Measurements from ENCODE around the gene TBC1D9. TPM values are rescaled to one million over a fixed set of nuclear protein-coding genes. Genes with fewer than 3 reads are reported as not detected.

The TBC1D9 gene
- total RNA-seq, 2 experiments from 2014 or later, result not detected

DNA sequence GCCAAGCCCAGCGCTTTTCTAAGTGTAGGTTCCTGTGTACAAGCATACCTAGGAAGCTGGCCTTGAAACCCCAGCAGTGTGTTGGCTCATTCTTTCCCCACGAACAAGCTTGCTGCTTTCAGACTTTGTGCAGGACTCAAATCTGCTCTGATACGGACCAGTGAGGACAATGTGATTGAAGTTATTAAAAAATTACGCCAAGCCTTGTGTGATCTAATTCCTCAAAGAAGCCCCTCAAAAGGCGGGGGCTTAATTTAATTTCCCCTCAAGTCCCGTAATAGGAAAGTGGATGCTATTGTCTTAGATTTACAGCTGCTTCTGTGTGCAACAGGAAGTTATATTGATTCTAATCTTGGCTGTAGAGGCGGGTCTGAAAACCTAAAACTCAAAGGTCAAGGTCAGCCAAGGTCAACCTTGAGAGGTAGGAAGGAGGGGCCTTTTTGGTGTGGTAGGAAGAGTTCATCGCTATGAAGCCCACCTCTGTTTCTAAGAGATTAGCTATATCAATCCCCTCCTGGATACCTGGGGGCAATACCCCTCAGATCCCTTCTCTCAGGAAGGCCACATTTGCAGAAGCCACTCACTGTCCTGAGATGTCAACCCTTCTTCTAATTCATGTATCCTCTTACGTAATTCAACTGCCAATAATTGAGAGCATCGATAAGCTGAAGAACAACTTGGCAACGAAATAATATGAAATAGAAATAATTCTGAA lies 45.1 kb downstream of the TBC1D9 start:
- CTCF ChIA-PET, result no interaction called here
- no peak for ATAC-seq
- Mint-ChIP-seq H3K36me3 (ENCODE audit: low read depth) (no peaks in the 10 kb centered on the region), H3K4me3 (no peak overlapping the region), H3K9me3 (ENCODE audit: insufficient read depth) (no peaks in the 10 kb centered on the region), H3K4me1 (ENCODE audit: low read depth) (peaks cover 2% of the 10 kb centered on the region), H3K27ac (no peak overlapping the region), H3K27me3 (ENCODE audit: low read depth) (peaks cover 7% of the 10 kb centered on the region)
- DNase-seq, result no peak
- POLR2A ChIA-PET, result no interaction called here

DNA sequence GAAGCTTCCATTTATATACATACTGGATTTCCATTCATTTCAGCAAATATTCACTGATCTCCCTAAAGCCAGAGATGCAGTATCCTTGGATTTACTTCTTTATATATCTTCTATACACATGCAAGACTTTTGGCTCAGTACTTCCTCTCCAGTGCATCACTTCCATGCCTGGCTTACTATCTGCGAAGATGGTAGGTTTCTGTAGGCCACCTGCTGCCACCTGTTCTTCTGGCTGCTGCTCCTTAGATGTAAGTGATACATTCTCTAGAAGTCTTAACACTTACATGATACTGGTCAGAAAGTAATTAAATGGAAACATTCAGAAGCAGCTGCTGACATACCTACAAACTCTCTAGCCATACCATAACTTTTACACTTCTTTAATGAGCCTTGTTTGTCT lies 48.9 kb downstream of the TBC1D9 start:
- POLR2A ChIA-PET, result no interaction called here
- Mint-ChIP-seq H3K27ac (no peak overlapping the region), H3K4me1 (ENCODE audit: low read depth) (peaks cover 2% of the 10 kb centered on the region), H3K27me3 (ENCODE audit: low read depth) (peaks cover 7% of the 10 kb centered on the region), H3K36me3 (ENCODE audit: low read depth) (no peaks in the 10 kb centered on the region), H3K4me3 (no peak overlapping the region), H3K9me3 (ENCODE audit: insufficient read depth) (no peaks in the 10 kb centered on the region)
- CTCF ChIA-PET, result no interaction called here
- no peak for ATAC-seq
- DNase-seq, result no peak

GRCh38 chr4:140706665-140707064 lies 49.5 kb downstream of the TBC1D9 start:
- peaks cover 7% of the 10 kb centered on the region for H3K27me3 Mint-ChIP-seq (ENCODE audit: low read depth)

DNA sequence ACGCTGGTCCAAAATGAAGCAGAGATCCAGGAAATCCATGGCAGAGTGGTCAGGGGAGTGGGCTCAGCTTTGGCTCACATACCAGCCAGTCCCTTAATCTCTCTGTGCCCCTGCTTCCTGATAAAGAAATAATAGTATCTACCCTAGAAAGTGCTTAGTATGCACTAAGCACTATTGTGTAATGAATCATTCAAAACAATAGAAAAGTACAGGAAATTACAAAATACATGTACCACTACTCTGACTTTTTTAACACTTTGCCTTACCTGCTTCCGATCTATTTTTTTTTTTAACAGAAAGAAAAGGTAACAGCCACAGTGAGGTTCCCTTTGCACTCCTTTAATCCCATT lies 49.9 kb downstream of the TBC1D9 start:
- H3K36me3 Mint-ChIP-seq (ENCODE audit: low read depth), result no peaks in the 10 kb centered on the region
- CTCF ChIA-PET, result no interaction called here
- H3K4me1 Mint-ChIP-seq (ENCODE audit: low read depth), result peaks cover 2% of the 10 kb centered on the region
- no peak for ATAC-seq
- H3K9me3 Mint-ChIP-seq (ENCODE audit: insufficient read depth), result no peaks in the 10 kb centered on the region
- POLR2A ChIA-PET, result no interaction called here
- H3K27me3 Mint-ChIP-seq (ENCODE audit: low read depth), result peaks cover 7% of the 10 kb centered on the region
- H3K4me3 Mint-ChIP-seq, result no peak overlapping the region
- no peak for DNase-seq
- H3K27ac Mint-ChIP-seq, result no peak overlapping the region

More at GRCh38 chr4:140706665-140707064, 49.5 kb downstream of the TBC1D9 start:
- Mint-ChIP-seq H3K36me3 (ENCODE audit: low read depth) (no peaks in the 10 kb centered on the region), H3K4me3 (no peak overlapping the region), H3K27ac (no peak overlapping the region), H3K9me3 (ENCODE audit: insufficient read depth) (no peaks in the 10 kb centered on the region), H3K4me1 (ENCODE audit: low read depth) (peaks cover 2% of the 10 kb centered on the region)
- ChIA-PET CTCF (no interaction called here), POLR2A (no interaction called here)
- ATAC-seq (no peak), DNase-seq (no peak)

GRCh38 chr4:140705625-140706275 lies 50.4 kb downstream of the TBC1D9 start:
- ATAC-seq (no peak), DNase-seq (no peak)
- CTCF ChIA-PET, result no interaction called here
- H3K27ac Mint-ChIP-seq, result no peak overlapping the region
- H3K27me3 Mint-ChIP-seq (ENCODE audit: low read depth), result peaks cover 7% of the 10 kb centered on the region
- POLR2A ChIA-PET, result no interaction called here
- H3K4me1 Mint-ChIP-seq (ENCODE audit: low read depth), result no peaks in the 10 kb centered on the region
- no peaks in the 10 kb centered on the region for H3K9me3 Mint-ChIP-seq (ENCODE audit: insufficient read depth)
- H3K36me3 Mint-ChIP-seq (ENCODE audit: low read depth), result no peaks in the 10 kb centered on the region
- H3K4me3 Mint-ChIP-seq, result no peak overlapping the region

GRCh38 chr4:140704964-140705363 lies 51.2 kb downstream of the TBC1D9 start:
- H3K36me3 Mint-ChIP-seq (ENCODE audit: low read depth), result no peaks in the 10 kb centered on the region
- H3K4me1 Mint-ChIP-seq (ENCODE audit: low read depth), result no peaks in the 10 kb centered on the region
- ATAC-seq (no peak), DNase-seq (no peak)
- ChIA-PET CTCF (no interaction called here), POLR2A (no interaction called here)
- H3K27ac Mint-ChIP-seq, result no peak overlapping the region
- H3K4me3 Mint-ChIP-seq, result no peak overlapping the region
- no peaks in the 10 kb centered on the region for H3K9me3 Mint-ChIP-seq (ENCODE audit: insufficient read depth)
- peaks cover 7% of the 10 kb centered on the region for H3K27me3 Mint-ChIP-seq (ENCODE audit: low read depth)

DNA sequence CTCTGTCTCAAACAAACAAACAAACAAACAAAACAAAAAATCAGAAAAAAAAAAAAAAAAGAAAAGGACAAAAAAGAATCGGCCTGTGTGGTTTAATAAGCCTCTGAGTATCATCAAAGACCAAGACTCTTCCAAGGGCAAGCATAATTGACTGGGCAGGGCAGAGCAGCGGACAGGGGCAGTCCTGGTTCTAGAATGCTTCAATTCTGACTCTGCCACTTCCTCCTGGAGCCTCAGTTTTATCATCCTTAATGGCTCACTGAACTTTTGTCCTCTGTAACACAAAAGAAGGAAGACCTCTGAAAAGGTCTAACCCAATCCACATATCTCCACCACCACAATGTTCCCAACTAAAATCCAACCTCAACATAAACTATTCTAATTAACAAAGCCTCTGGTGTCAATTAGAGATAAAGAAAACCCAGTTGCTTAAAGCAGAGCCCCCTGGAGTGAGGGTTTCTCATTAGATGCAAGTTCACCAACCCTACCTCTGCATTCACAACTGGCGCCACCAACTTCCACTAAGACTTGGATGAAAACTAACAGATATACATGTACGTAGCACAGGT lies 51.7 kb downstream of the TBC1D9 start:
- DNase-seq (no peak), ATAC-seq (no peak)
- Mint-ChIP-seq H3K36me3 (ENCODE audit: low read depth) (no peaks in the 10 kb centered on the region), H3K27ac (no peak overlapping the region), H3K4me1 (ENCODE audit: low read depth) (no peaks in the 10 kb centered on the region), H3K27me3 (ENCODE audit: low read depth) (peaks cover 7% of the 10 kb centered on the region), H3K9me3 (ENCODE audit: insufficient read depth) (no peaks in the 10 kb centered on the region), H3K4me3 (no peak overlapping the region)
- POLR2A ChIA-PET, result no interaction called here
- CTCF ChIA-PET, result no interaction called here

DNA sequence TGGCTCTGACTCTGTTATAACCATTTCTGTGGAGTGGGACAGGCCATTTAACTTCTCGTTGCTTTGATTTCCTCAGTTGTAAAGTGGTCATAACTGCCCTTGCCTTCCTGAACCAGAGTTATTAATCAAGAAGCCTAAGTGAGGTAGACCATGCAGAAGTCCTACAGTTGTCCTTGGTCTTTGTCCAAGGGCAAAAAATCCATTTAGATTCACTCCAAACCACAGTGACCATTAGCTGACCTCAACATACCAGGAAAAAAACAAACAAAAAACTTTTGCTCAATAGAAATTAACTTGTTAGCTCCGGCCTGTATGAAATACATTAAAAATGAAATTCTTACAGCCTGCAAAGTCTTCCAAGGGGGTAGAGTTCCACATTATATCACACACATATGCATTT lies 52.7 kb downstream of the TBC1D9 start:
- Mint-ChIP-seq H3K36me3 (ENCODE audit: low read depth) (no peaks in the 10 kb centered on the region), H3K27me3 (ENCODE audit: low read depth) (peaks cover 4% of the 10 kb centered on the region), H3K4me1 (ENCODE audit: low read depth) (no peaks in the 10 kb centered on the region), H3K9me3 (ENCODE audit: insufficient read depth) (no peaks in the 10 kb centered on the region), H3K4me3 (no peak overlapping the region), H3K27ac (no peak overlapping the region)
- DNase-seq (no peak), ATAC-seq (no peak)
- POLR2A ChIA-PET, result no interaction called here
- CTCF ChIA-PET, result no interaction called here

- no peak overlapping the region for H3K4me3 Mint-ChIP-seq
- no peaks in the 10 kb centered on the region for H3K27me3 Mint-ChIP-seq (ENCODE audit: low read depth)
- ChIA-PET POLR2A (no interaction called here), CTCF (no interaction called here)
- ATAC-seq, result no peak
- H3K36me3 Mint-ChIP-seq (ENCODE audit: low read depth), result no peaks in the 10 kb centered on the region
- H3K4me1 Mint-ChIP-seq (ENCODE audit: low read depth), result no peaks in the 10 kb centered on the region
- no peaks in the 10 kb centered on the region for H3K9me3 Mint-ChIP-seq (ENCODE audit: insufficient read depth)
- no peak for DNase-seq
- no peak overlapping the region for H3K27ac Mint-ChIP-seq
Measured at GRCh38 chr4:140702096-140702757, 54.0 kb downstream of the TBC1D9 start.

- ATAC-seq, result no peak
- CTCF ChIA-PET, result no interaction called here
Measured at GRCh38 chr4:140701071-140701470, 55.1 kb downstream of the TBC1D9 start.

DNA sequence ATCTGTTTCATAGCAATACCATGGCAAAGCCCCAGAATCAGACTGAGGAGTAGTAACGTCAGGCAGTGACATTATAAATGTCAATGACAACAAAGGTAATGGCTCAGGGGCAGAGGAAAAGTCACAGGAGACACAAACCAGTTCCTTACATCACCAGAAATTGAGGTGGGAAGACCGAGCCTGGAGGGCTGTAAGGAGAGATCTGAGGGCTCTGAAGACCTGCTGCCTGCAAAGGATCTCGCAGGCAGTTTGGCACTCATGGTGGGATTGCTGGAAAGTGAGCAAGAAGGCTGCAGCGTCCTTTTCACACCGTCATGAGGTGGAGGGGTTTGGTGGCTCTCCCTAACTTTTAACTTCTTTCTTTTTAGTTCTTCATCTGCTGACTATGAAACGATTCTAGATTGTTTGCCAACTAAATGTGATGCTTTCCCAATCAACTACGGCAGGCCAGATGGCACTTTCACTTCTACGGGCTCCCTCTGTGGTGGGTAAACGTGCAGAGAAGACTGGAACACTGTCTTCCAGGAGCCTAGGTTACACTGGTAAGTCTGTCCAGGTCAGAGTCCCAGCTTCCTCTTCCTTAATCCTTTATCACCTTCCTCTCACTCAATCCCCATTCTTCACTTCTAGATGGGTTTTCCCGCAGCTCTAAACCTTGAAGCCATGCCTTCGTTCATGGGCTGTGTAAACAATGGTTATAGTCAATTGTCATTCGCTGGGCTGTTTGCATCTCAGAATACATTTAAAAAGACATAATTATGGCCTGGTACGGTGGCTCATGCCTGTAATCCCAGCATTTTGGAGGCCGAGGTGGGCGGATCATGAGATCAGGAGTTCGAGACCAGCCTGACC lies 58.2 kb downstream of the TBC1D9 start:
- DNase-seq, result no peak
- ATAC-seq, result no peak
- Mint-ChIP-seq H3K27ac (no peak overlapping the region), H3K4me3 (no peak overlapping the region), H3K36me3 (ENCODE audit: low read depth) (no peaks in the 10 kb centered on the region), H3K27me3 (ENCODE audit: low read depth) (no peaks in the 10 kb centered on the region), H3K9me3 (ENCODE audit: insufficient read depth) (no peaks in the 10 kb centered on the region), H3K4me1 (ENCODE audit: low read depth) (no peaks in the 10 kb centered on the region)
- CTCF ChIA-PET, result no interaction called here
- POLR2A ChIA-PET, result no interaction called here

More at GRCh38 chr4:140701071-140701470, 55.1 kb downstream of the TBC1D9 start:
- Mint-ChIP-seq H3K4me3 (no peak overlapping the region), H3K4me1 (ENCODE audit: low read depth) (no peaks in the 10 kb centered on the region), H3K27ac (no peak overlapping the region), H3K36me3 (ENCODE audit: low read depth) (no peaks in the 10 kb centered on the region), H3K27me3 (ENCODE audit: low read depth) (no peaks in the 10 kb centered on the region), H3K9me3 (ENCODE audit: insufficient read depth) (no peaks in the 10 kb centered on the region)
- POLR2A ChIA-PET, result no interaction called here
- DNase-seq, result no peak

GRCh38 chr4:140695483-140695882 lies 60.7 kb downstream of the TBC1D9 start:
- H3K9me3 Mint-ChIP-seq (ENCODE audit: insufficient read depth), result no peaks in the 10 kb centered on the region
- no peak overlapping the region for H3K27ac Mint-ChIP-seq
- ATAC-seq, result no peak
- H3K36me3 Mint-ChIP-seq (ENCODE audit: low read depth), result no peaks in the 10 kb centered on the region
- no peak overlapping the region for H3K4me3 Mint-ChIP-seq
- peaks cover 4% of the 10 kb centered on the region for H3K27me3 Mint-ChIP-seq (ENCODE audit: low read depth)
- ChIA-PET CTCF (no interaction called here), POLR2A (no interaction called here)
- H3K4me1 Mint-ChIP-seq (ENCODE audit: low read depth), result no peaks in the 10 kb centered on the region
- DNase-seq, result no peak

Measured in activated CD8-positive, alpha-beta T cell treated with anti-CD3 and anti-CD28 coated beads, Interleukin-2, amount 10 ng/mL, durations not matched to agents 7 days and 5 days (primary cell).